Heart left ventricle (tissue), 16 donors: ENCODE measurements around the gene CPPED1. TPM values are rescaled to one million over a fixed set of nuclear protein-coding genes. Genes with fewer than 3 reads are reported as not detected.

Source experiments
- ATAC-seq, 4 donors: fragments of 200-7000 bp; cut with Tn5 transposase; one replicate each; pipeline ENCODE4 v1.9.1; 2020 to 2022; ENCODE audit warnings: moderate library complexity in 4 of 4, mild to moderate bottlenecking in 3 of 4, moderate number of reproducible peaks in 1 of 4
- DNase-seq, 5 donors: peaks; one replicate each; pipeline ENCODE4 v3.0.0-alpha.2; 2020
- H3K27ac ChIP-seq, 12 donors: fragments of 200-600 bp; sonication (generic) in 4 of 12; one replicate each; pipeline versions ENCODE4 v1.5.0 to v1.8.0; 2016 to 2022; ENCODE audit warnings: mild to moderate bottlenecking in 2 of 12
- H3K27me3 ChIP-seq, 9 donors: fragments of 200-600 bp; sonication (generic) in 2 of 9; one replicate each; pipeline versions ENCODE4 v1.5.1 to v1.8.0; 2016 to 2022; ENCODE audit warnings: mild to moderate bottlenecking in 3 of 9
- H3K36me3 ChIP-seq, 9 donors: fragments of 200-600 bp; sonication (generic) in 2 of 9; one replicate each; pipeline versions ENCODE4 v1.5.0 to v1.8.0; 2018 to 2022; ENCODE audit warnings: mild to moderate bottlenecking in 2 of 9
- H3K4me1 ChIP-seq, 12 donors: fragments of 200-600 bp; sonication (generic) in 4 of 12; one replicate each; pipeline versions ENCODE4 v1.5.0 to v1.8.0; 2016 to 2022; ENCODE audit warnings: mild to moderate bottlenecking in 3 of 12
- H3K4me3 ChIP-seq, 12 donors: fragments of 200-600 bp; sonication (generic) in 4 of 12; one replicate each; pipeline versions ENCODE4 v1.5.0 to v1.8.0; 2017 to 2022; ENCODE audit warnings: mild to moderate bottlenecking in 9 of 12, moderate library complexity in 4 of 12
- H3K9me3 ChIP-seq, 12 donors: fragments of 200-600 bp; sonication (generic) in 4 of 12; one replicate each; pipeline versions ENCODE4 v1.5.0 to v1.8.0; 2016 to 2022; ENCODE audit warnings: mild to moderate bottlenecking in 1 of 12
- CTCF ChIP-seq, 12 donors: fragments of 200-600 bp; sonication (generic) in 4 of 12; IDR thresholded peaks; one replicate each; pipeline versions ENCODE4 v1.5.0 to v1.8.0; 2018 to 2022; ENCODE audit warnings: antibody characterized with exemption in 12 of 12, mild to moderate bottlenecking in 5 of 12
- POLR2A ChIP-seq, 2 donors: fragments of 450-650 bp; IDR thresholded peaks; one replicate each; pipeline ENCODE4 v1.6.1; 2017; ENCODE audit warnings: antibody characterized with exemption in 2 of 2, mild to moderate bottlenecking in 2 of 2, moderate library complexity in 2 of 2
- WGBS, 4 donors: extraction: QIAGEN DNeasy Blood & Tissue Kit in 2 of 4; methylation state at CpG; one replicate each; pipeline versions ENCODE4 v1.1.5 to v1.1.7; 2013 to 2018; 5-methylcytosine and 5-hydroxymethylcytosine counted together
- intact Hi-C, 10 donors: fragments of 100-400 bp; cut with DNase I; formaldehyde crosslinking; loops; one replicate each; pipeline versions ENCODE4 v1.11.1 to v1.14.2; 2022
- polyA plus RNA-seq, 2 donors: library from polyadenylated mRNA; stranded (reverse); fragments of 200-250 nt; gene quantifications; one replicate each; pipeline ENCODE4 v1.2.3, GENCODE V29; 2013
- total RNA-seq, 9 donors: library from RNA; depleted of rRNA in 2 of 9; stranded (reverse); fragments of >200 nt in 2 of 9; fragmentation: NEBNext Ultra II Directional in 3 of 9; extraction: Animal tissue kit (Norgen Biotek cat#: 25700) in 3 of 9; gene quantifications; one replicate each; pipeline versions ENCODE4 v1.1.0 to v1.2.4, GENCODE V29; 2016 to 2023
- donor health status: ischemic (EF 13 %, LVEDD 7.1; RV severe dilation, severe dysfunction).
- donor health status: healthy with polysubstance abuse.
- donor health status: DM: no; HTN: yes; CAD: no.
- donor health status: DM: no; HTN: no; CAD: no.
- donor health status: ischemic (EF 25% LVEDD 6.9; RV normal size, moderate dysfunction).
- donor health status: ischemic (EF 25% LVEDD 5.7; RV mildly dilated, moderate dysfunction).
- donor health status: healthy.
- donor health status: DM: yes; HTN: yes; CAD: no.
- donor health status: ischemic (EF 35%, LVEDD 5.7; RV mildly dilated, moderate dysfunction).
- donor health status: nonischemic (EF 11% LVEDD 7.7; RV severe dilation, severe dysfunction).
- donor health status: DM: yes; HTN: yes; CAD: no.
- donor health status: PGD.
- donor health status: ischemic (EF 29% LVEDD 5.4; RV normal size, mild dysfunction).
- donor health status: nonischemic (EF 23%, LVEDD 6.1; RV moderate dilation, normal function).

The CPPED1 gene
- total and polyA plus RNA-seq, 11 donors, result 5.6 to 25.1 (median 11.7) TPM

GRCh38 chr16:12643034-12643455 is 160.6 kb downstream of the CPPED1 start:
- TF ChIP-seq POLR2A (IDR thresholded peaks at IDR 0.05) (no peak), CTCF (IDR thresholded peaks at IDR 0.05) (no peak)
- WGBS, 4 donors, result 80 to 87% (median 83%) methylated on average over 8 of the region's 8 CpGs

GRCh38 chr16:12639044-12639443 is 164.6 kb downstream of the CPPED1 start:
- Histone ChIP-seq H3K4me1 (no peaks in the 10 kb centered on the region), H3K9me3 (peaks cover 0 to 6% (median 0%) of the 10 kb centered on the region in 12 donors), H3K27ac (no peak overlapping the region), H3K4me3 (no peak overlapping the region), H3K27me3 (no peaks in the 10 kb centered on the region), H3K36me3 (no peaks in the 10 kb centered on the region)
- 52 to 78% (median 62%) methylated on average over 3 to 4 of the region's 4 CpGs for WGBS, 4 donors
- TF ChIP-seq POLR2A (IDR thresholded peaks at IDR 0.05) (no peak), CTCF (IDR thresholded peaks at IDR 0.05) (no peak)
- ATAC-seq, result no peak
- intact Hi-C loops, result loop anchor here in 1 of 10 donors (10.0 kb wide), 1 partner anchor 64 kb away; no protein-coding TSS in a partner anchor
- no peak for DNase-seq

More at GRCh38 chr16:12643034-12643455, 160.6 kb downstream of the CPPED1 start:
- peaks cover 0 to 8% (median 0%) of the 10 kb centered on the region in 12 donors for H3K4me1 ChIP-seq
- H3K27ac ChIP-seq, result no peak overlapping the region
- H3K27me3 ChIP-seq, result no peaks in the 10 kb centered on the region
- intact Hi-C loops, result loop anchor here in 1 of 10 donors (10.0 kb wide), 1 partner anchor 58 kb away; no protein-coding TSS in a partner anchor
- peaks cover 0 to 6% (median 0%) of the 10 kb centered on the region in 12 donors for H3K9me3 ChIP-seq
- DNase-seq, result no peak
- no peaks in the 10 kb centered on the region for H3K36me3 ChIP-seq
- ATAC-seq, result no peak
- no peak overlapping the region for H3K4me3 ChIP-seq

- DNase-seq (no peak), ATAC-seq (no peak)
- peaks cover 0 to 4% (median 0%) of the 10 kb centered on the region in 9 donors for H3K27me3 ChIP-seq
- H3K4me3 ChIP-seq, result no peak overlapping the region
- H3K4me1 ChIP-seq, result no peaks in the 10 kb centered on the region
- no peak overlapping the region for H3K27ac ChIP-seq
- WGBS, 4 donors, result 13 to 23% (median 20%) methylated on average over 11 to 12 of the region's 12 CpGs
- no peaks in the 10 kb centered on the region for H3K36me3 ChIP-seq
- TF ChIP-seq CTCF (IDR thresholded peaks at IDR 0.05), result no peak
- no peak for TF ChIP-seq POLR2A (IDR thresholded peaks at IDR 0.05)
- no peaks in the 10 kb centered on the region for H3K9me3 ChIP-seq
- intact Hi-C loops, result loop anchor here in 1 of 10 donors (10.0 kb wide), 1 partner anchor 62 kb away; no protein-coding TSS in a partner anchor
These were observed 166.7 kb downstream of the CPPED1 start for GRCh38 chr16:12637002-12637401.

GRCh38 chr16:12629271-12629670 is 174.4 kb downstream of the CPPED1 start:
- H3K27me3 ChIP-seq, result peaks cover 0 to 25% (median 0%) of the 10 kb centered on the region in 9 donors
- TF ChIP-seq POLR2A (IDR thresholded peaks at IDR 0.05) (no peak), CTCF (IDR thresholded peaks at IDR 0.05) (no peak)
- DNase-seq, result no peak
- H3K27ac ChIP-seq, result no peak overlapping the region
- H3K36me3 ChIP-seq, result no peaks in the 10 kb centered on the region
- intact Hi-C loops, result no loop called here
- no peak for ATAC-seq
- peaks cover 0 to under 1% (median 0%) of the 10 kb centered on the region in 12 donors for H3K9me3 ChIP-seq
- no peak overlapping the region for H3K4me3 ChIP-seq
- 89 to 94% (median 92%) methylated on average over 8 to 9 of the region's 9 CpGs for WGBS, 4 donors
- no peaks in the 10 kb centered on the region for H3K4me1 ChIP-seq
